Activated naive CD8-positive, alpha-beta T cell treated with anti-CD3 and anti-CD28 coated beads, Interleukin-2, amount 50 U/mL, for 16 hours (primary cell): ENCODE data around the gene ECE2.
"Not testable (repeated sequence)": the region's sequence is repeated elsewhere in the genome, so short reads cannot be mapped to it uniquely, and the experiment has no call there.

Experiments used
- DNase-seq: peaks from one replicate; pipeline ENCODE4 v3.0.0-alpha.2; 2020; ENCODE audit warnings: low read depth, low spot score

The ECE2 gene

GRCh38 chr3:184267249-184267648 is 8.6 kb upstream of the ECE2 start:
- not testable (repeated sequence) for DNase-seq

DNA sequence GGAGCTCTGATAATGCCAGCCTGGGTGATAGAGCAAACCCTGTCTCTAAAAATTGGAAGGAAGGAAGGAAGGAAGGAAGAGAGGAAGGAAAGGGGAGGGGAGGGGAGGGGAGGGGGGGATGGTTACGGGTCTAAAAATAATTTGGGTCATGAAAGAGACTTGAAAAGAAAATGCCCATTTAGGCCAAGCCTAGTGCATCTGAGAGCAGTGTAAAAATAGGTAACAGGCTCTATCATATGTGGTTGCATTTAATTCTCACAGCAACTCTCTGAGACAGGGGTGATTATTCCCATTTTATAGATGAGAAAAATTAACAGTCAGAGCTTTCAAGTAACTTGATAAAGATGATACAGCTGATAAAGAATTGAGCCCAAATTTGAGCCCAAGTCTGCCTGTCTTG is 3.6 kb upstream of the ECE2 start:
- DNase-seq: no peak

DNA sequence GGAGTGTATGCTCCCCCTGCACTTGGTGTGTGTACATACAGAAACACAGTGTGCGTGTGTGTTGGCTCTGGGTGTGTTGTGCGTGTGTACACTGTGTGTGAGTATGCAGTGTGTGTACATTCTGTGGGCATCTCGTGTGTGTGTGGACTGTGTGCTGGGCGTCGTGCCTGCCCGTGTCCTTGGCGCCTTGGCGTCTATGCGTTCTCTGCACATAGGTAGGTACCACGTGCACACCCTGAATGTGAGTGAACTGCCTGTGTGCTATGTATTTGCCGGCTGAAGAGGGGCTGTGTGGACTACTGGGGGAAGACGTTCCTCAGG is 481 bp upstream of the ECE2 start:
- no peak for DNase-seq

- DNase-seq: no peak
Measured at GRCh38 chr3:184277366-184277765, 1.5 kb downstream of the ECE2 start.

GRCh38 chr3:184282941-184283340 is 7.1 kb downstream of the ECE2 start:
- no peak for DNase-seq

- no peak for DNase-seq
Measured at GRCh38 chr3:184283681-184284080, 7.9 kb downstream of the ECE2 start.

- no peak for DNase-seq
Measured at GRCh38 chr3:184284696-184285095, 8.9 kb downstream of the ECE2 start.

- DNase-seq: peak; percentile 52
Measured at GRCh38 chr3:184289426-184289938, 13.7 kb downstream of the ECE2 start.

- no peak for DNase-seq
Measured at GRCh38 chr3:184290331-184290730, 14.5 kb downstream of the ECE2 start.

DNA sequence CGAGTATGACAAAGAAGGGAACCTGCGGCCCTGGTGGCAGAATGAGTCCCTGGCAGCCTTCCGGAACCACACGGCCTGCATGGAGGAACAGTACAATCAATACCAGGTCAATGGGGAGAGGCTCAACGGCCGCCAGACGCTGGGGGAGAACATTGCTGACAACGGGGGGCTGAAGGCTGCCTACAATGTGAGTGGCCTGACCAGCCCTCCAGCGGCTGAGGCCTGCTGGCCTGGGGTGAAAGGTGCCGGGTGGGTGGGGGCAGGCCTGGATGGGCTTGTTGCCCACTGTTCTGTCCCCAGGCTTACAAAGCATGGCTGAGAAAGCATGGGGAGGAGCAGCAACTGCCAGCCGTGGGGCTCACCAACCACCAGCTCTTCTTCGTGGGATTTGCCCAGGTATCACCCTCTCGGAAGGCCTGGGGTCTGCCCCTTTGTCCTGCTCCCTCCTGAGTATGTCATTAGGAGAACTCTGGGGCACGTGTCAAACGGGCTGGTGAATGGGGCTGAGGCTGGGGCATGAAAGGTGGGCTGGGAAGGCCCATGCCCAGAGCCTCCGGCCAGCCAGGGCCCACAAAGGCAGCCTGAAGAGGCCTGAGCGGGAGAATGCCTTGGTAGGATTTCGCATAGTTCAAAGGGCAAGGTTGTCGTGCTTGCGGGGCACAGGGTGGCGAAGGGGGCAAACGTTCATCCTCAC is 15.4 kb downstream of the ECE2 start:
- no peak for DNase-seq

DNA sequence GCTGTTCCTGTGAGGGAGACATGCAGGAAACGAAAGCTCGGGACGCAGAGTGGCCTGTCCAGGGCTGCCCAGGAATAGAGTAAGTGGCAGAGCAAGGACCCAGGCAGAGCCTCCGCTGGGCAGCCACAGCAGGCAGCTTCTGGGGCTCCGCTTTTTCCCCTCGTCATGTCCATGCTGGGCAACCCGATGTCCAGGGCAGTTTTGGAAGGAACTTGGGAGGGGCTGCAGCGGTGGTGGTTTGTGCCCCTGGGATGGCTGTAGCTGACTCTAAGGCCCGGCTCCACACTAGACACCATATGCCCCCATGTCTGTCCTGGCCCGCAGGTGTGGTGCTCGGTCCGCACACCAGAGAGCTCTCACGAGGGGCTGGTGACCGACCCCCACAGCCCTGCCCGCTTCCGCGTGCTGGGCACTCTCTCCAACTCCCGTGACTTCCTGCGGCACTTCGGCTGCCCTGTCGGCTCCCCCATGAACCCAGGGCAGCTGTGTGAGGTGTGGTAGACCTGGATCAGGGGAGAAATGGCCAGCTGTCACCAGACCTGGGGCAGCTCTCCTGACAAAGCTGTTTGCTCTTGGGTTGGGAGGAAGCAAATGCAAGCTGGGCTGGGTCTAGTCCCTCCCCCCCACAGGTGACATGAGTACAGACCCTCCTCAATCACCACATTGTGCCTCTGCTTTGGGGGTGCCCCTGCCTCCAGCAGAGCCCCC is 16.1 kb downstream of the ECE2 start:
- no peak for DNase-seq

DNA sequence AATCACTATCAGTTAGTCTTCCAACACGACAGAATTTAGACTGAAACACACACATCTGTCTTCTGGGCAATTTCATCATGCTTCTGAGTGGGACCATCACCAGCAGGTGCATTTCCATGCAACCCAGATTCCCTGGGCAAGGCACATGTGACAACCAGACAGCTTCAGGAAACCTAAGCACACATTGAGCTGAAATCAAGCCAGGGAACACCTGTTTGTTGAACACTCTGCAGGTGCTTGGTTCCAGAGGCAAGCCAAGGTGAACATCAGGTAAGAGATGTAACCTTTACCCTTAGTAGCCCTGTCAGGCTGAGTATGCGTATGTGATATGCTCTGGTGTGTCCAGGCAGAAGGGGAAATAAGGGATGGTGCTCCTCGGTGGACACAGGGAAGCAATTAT is 19.9 kb downstream of the ECE2 start:
- DNase-seq: no peak

- no peak for DNase-seq
Measured at GRCh38 chr3:184296616-184297015, 20.8 kb downstream of the ECE2 start.

GRCh38 chr3:184298759-184299487 is 23.1 kb downstream of the ECE2 start, which contains the start of gene PSMD2:
TSS of gene PSMD2 (plus strand) at chr3:184299241. CDS start at chr3:184299267, 26 bp downstream.
- DNase-seq: peak; percentile 97

DNA sequence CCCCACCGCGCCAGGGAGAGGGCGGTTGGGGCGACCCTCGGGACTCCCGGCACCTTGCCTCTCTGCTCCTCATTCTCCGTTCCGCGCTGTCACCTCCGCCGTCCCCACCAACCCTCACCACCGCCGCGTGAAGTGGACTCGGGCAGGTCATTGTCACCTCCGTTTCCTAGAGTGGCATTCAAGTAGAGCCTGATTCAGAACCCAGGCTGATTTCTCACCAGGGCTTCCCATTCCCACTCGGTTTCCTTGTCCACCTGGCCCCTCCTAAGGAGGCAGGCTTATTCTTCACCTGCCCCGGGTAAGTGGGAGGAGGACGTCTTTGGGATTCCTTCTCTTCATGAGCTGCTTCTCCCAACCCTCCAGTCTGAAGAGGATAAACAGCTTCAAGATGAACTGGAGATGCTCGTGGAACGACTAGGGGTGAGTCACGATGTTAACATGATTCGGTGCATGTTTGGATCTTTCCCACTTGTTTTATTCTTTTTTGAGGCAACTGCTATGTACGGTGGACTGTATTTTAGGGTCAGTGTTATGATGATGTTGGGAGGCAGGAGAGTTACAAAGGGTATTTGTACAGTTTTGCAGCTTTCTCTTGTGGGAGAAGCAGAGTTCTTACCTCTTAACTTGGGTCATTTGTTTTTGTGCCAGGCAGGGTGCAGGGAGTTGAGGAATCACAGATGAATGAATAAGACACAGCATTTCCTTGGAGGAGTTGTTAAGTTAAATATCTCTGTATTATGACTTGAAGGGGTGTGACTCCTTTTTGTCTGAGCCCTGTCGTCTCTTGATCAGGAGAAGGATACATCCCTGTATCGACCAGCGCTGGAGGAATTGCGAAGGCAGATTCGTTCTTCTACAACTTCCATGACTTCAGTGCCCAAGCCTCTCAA is 23.9 kb downstream of the ECE2 start:
- no peak for DNase-seq

DNA sequence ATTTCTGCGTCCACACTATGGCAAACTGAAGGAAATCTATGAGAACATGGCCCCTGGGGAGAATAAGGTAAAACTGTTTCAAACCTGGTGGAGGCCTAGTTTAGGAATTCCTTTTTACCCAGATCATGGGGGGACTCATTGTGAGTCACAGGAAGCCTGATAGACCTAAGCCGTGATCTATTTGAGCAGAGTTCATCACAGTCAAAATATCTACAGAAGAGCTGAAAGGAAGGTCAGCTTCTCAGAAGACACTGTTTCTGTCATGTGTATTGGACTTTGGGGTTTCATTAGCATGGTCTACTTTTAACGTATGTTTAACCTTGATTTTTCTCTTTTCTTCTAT is 24.5 kb downstream of the ECE2 start:
- DNase-seq: no peak

- DNase-seq: no peak
Measured at GRCh38 chr3:184305577-184305976, 29.8 kb downstream of the ECE2 start.

DNA sequence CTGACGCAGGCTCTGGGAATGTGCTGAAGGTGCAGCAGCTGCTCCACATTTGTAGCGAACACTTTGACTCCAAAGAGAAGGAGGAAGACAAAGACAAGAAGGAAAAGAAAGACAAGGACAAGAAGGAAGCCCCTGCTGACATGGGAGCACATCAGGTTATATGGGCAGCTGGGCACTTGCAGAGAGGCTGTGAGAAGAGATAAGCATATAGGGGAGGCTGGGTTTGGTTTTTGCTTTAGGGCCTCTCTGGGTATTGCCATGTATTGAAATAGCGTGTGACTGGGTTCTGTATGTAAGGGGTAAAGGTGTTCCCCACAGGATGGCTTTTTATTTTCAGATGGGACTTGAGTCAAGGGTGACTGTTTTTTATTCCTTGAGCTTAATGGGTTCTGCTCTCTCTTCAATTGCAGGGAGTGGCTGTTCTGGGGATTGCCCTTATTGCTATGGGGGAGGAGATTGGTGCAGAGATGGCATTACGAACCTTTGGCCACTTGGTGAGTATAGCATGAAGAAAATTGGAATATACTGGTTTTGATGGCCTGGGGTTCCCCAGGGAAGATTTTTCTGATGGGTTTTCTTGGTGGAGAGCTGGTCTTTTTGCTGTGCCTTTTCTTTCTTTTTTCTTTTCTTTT is 30.6 kb downstream of the ECE2 start:
- DNase-seq: no peak

DNA sequence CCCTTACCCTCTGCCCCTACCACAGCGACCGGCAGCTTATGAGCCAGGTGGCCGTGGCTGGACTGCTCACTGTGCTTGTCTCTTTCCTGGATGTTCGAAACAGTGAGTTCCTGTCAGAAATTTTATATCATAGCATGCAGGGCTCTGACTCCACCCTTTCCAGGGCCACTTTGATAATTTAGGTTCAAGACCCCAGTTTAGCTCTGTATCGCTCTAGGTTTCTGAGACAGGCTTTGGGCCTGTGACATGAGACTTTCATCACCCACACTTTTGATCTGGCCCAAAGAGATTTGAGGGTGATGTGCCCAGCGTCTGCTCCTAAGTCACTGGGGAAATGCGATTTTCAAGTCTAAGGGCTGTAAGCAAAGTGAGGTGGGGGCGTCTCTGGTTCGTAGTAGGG is 32.1 kb downstream of the ECE2 start:
- no peak for DNase-seq

- no peak for DNase-seq
Measured at GRCh38 chr3:184308744-184309143, 32.9 kb downstream of the ECE2 start.

DNA sequence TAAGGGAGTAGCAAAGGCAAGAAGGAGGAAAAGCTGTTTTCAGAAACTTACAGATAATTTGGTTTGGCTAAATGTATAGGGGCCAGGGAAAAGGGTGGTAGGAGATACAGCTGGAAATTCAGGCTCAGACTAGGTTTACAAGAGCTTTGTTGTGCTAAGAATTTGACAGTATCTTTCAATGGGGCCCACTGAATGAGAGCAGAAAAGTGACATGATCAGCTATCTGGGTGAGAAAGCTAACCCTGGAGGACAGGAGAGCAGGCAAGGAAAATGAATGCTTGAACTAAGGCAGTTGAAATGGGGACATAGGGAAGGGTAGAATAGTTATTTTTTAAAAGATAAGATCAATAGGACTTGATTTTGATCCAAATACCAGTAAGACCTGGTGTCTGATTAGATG is 35.8 kb downstream of the ECE2 start:
- DNase-seq: no peak
